NCI-H1436 treated with DMSO at 0.1 percent for 48 hours (cell line): Measurements from ENCODE around the gene EYA2.
"Not testable (repeated sequence)": the region's sequence is repeated elsewhere in the genome, so short reads cannot be mapped to it uniquely, and the experiment has no call there.

Source experiments
- DNase-seq: peaks from one replicate; lab custom pipeline; 2025; lab: John Stamatoyannopoulos, UW

The EYA2 gene

DNA sequence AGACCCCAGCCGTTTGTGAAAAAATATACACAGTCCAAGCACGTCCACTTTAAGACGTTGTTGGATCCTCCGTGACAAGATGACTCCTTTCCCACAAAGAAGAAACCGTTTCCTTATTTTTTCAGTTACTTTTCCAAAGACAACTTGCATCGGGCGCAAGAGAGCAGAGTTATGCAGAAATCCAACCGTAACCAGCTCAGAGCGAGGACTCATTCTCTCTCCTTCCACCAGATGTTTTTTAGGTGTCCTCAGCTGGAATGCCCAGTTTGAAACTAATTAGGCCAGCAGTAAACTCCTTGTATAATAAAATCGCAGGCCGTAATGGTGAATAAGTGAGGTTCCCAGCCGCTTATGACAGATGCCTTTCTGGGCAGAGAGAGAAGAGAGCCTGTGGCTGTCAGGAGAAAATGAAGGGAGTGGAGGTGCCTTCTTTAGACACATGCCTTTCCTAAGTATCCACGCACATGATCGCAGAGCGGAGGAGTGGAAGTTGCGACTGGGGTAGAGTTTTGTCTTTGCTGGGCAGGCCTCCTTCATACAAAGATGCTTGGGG is 2.8 kb downstream of the EYA2 start:
- no peak for DNase-seq

DNA sequence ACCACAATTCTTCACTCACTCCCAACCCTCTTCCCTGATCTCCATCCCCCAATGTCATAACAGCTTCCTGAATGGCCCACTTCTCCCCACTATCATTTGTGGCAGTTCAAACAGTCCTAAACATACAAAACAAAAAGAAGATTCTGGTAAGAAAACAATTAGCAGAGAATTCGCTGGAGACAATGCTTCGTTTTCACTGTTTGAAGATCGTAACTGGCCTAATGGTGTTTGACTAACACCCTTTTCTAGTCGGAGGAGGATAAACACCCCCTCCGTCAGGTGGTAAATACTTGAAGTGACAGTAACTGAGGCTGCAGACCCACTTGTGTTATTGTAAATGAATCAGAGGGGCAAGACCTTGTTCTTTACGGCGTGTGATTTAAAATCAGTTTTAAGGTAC is 3.8 kb downstream of the EYA2 start:
- DNase-seq = no peak

DNA sequence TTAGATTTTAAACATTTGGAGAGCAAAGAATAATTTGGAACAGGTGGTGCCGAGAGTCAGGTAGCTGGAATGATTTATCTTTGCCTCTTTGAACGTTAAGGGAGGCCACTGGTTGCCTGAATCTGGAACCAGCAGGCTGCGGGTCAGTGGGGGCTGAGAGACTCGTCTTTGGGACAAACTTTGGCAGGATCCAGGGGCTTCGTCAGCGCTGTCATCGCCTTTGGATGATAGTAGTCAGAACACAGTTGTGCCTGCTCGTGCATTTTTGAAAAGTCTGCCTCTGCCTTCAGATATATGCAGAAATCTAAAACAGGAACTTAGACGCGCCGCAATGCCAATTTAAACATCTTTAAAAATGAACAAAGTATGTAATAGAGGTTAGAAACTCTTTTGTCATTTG is 5.0 kb downstream of the EYA2 start:
- DNase-seq = no peak

GRCh38 chr20:46900086-46900485 is 5.4 kb downstream of the EYA2 start:
- DNase-seq = no peak

DNA sequence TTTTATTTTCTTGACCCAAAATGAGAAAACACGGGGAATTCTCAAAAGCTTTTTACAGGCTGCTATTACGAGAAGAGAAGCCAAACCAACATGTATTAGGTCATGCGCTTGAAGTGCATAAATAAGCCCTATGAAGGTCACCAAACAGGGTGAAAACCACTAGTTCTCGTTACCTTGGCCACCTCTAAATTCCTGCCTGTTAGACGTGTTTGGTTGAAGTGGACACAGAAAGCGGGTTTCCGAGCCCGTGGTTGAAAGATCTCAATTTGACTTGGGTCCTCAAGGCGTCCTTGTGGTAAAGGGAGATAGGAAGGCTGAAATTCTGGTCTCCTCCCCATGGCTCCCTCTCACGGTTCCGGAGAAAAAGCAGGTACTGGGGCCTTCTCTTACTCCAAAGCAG is 6.2 kb downstream of the EYA2 start:
- no peak for DNase-seq

- no peak for DNase-seq
Observed at GRCh38 chr20:46901638-46902037, 7.0 kb downstream of the EYA2 start.

DNA sequence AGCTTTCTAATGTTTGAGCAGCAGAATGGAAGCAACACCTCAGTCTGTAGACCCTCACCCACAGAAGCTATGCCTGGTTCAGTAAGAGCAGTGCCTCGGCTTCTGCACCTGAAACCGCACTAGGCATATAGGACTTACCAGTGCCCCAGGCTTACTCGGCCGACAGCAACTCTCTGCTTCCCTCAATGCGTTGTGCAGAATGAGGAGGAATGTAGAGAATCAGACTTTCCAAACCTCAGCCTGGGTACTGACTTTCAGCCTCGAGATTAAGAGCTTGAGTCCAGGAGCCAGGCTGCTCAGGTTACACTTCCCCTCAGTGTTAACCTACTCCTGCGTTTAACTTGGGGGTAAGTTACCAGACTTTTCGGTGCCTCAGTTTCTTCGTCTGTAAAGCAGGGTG is 8.6 kb downstream of the EYA2 start:
- no peak for DNase-seq

DNA sequence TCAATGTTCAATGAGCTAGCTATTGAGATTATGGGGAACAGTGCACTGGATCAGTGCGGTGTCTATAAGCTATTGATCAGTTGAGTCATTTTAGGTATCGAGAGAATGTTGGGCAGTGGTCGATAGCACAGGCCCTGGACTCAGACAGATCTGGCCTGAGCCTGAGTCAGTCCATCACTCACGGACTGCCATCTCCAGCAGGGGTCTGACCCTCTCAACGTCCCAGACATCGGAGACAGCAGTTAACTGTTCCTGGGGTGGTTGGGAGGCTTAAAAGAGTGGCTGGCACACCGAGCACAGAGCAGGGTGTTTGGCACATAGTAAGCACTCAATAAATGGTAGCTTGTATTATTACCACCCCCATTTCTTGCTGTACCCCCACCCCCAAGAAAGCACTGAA is 9.3 kb downstream of the EYA2 start:
- no peak for DNase-seq

DNA sequence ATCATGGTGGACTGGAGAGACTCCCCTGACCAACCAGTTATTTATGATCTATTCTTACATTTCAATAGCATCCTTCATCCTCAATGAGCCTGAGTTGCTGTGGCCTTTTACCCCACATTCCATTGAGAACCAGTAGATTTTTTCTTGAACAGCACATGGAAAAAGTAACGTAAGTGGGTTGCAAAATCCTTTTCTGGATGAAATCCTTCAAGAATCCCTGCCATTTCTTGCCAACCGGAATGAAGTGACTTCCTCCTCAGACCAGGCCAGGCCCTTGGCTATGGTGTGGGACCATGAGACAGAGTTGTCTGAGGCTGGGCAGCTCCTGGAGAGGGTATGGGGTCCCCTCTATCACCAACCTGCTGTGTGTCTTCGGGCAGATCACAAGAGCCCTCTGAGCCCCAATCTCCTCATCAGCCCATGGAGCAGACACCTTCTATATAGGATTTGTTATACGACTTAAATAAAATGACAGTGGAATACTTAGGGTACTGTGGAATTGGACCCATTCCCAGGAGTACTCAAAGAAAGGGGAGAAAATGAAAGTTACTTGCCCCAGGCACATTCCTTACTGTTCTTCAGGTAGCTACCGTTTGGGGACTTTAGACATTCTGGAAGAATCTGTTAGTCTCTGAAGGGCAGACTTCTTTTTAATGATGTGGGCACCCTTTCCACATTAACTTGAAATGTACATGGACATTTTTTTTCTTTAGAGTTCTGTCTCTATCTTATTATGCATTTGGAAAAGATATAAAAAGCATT is 10.9 kb downstream of the EYA2 start:
- no peak for DNase-seq

DNA sequence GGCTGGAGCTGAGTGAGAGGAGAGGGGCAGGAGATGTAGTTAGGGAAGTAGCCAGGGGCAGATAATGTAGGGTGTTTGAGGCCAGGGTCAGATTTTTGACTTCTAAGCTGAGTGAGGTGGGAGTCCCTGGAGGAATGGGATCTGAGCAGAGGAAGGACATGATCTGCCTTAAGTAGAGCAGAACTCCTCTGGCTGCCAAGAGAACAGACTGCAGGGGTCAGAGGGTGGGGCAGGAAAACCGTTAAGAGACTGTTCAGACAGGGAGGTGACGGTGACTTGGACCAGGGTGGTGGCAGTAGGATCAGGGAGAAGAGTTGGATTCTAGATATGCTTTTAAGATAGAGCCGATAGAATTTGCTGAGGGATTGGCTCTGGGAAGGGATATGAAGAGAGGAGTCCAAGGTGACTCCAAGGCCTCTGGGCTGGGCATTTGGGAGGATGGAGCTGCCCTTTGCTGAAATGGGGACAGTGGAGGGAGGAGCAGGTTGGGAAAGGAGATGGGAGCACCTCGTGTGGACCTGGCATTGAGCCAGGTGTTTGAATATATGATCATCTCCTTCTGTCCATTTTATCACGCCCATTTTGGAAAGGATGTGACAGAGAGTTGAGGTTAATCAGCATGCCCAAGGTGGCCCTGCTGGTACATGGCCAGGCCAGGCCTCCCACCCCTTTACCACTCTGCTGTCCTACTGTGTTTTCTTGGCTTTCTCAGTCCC is 18.8 kb downstream of the EYA2 start:
- DNase-seq = no peak

DNA sequence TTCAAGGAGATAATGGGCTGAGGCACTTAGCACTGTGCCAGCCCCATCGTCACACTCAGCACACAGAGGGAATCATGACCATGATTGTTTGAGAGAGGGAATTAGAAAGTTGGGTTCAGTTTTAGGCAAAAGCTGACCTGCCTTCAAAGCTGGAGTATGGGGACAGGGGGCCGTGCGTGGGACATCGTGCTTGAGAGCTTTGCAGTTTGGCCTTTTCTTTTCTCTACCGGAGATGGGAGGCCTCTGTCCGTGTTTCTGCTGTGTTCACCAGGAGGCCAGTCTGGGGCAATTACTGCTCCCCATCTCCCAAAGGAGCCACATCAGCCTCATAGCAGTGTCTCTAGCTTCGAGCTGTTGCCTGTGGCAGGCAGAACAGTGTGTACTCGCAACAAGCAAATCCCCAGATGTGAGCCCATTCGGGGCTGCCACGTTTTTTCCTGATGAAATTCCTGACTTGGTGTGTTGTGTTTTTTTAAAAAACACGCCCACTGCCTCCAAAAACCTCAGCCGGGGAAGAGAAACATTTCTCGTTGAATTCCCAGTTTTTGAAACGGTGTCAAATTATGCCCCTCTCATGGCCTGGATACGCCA is 20.2 kb downstream of the EYA2 start:
- no peak for DNase-seq

DNA sequence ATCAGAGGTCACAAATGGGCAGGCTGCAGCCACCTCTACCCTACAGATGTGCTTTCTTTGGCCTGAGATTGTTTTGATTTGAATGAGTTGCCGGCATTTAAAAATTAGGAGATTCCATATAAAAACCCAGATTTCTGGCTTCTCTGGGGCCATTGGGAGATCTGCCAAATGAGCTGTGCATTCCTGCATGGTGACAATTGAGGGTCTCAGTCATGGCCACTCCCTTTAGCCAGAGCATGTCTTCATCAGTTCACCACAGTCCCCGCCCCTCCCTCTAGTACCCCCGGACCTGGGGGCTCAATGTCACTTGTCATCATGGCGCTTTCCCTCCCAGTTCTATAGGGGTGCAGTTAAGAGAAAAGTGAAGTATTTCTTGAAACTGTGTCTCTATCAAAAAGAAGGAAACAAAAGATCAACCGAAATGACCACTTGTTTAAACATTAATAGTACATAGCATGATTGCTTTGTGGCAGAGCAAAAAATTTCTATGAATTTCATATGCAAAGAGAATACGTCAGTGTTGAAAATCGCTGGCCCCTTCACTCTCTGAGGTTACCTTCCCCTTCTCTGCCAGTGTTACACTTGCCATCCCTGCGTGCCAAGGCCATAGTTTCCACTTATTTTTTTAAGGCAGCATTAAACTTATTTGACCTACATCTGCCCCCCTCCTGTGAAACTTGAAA is 21.1 kb downstream of the EYA2 start:
- no peak for DNase-seq

DNA sequence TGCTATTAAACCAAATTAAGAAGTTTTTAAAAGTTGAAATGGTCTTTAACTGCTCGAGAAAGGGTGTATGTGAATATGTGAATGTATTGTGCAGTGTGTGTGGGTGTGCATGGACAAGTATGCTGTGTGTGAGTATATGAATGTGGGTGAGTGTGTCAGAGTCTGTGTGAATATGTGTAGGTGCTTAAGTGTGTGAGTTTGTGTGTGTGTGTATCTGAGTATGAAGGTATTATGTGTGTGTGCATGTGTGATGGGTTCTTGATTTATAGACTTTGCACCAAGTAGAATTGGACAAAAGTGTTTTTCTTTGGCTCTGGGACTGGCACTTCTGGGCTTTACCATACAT is 21.6 kb downstream of the EYA2 start:
- no peak for DNase-seq

GRCh38 chr20:46917155-46917554 is 22.5 kb downstream of the EYA2 start:
- DNase-seq = no peak

GRCh38 chr20:46920114-46920513 is 25.5 kb downstream of the EYA2 start:
- no peak for DNase-seq

- not testable (repeated sequence) for DNase-seq
Observed at GRCh38 chr20:46922841-46923240, 28.2 kb downstream of the EYA2 start.

DNA sequence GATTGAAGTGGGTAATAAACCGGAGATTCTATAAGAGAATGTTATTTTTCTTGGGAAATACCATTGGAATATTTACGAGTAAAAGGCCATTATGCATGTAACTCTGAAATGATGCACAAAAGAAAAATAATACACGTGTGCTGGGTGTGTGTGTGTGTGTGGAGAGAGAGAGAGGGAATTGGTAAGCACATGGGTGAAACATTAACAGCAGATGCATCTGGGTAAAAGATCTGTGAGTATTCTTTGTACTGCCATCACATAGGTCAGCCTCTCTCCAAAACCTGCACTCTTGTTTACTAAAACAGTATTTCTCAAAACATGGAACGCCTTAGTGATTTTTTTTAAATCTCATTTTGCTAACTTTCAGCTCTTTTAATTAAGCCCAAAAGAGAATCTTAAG is 28.9 kb downstream of the EYA2 start:
- DNase-seq = no peak

- no peak for DNase-seq
Observed at GRCh38 chr20:46928580-46929132, 34.0 kb downstream of the EYA2 start.

GRCh38 chr20:46929902-46930301 is 35.3 kb downstream of the EYA2 start:
- DNase-seq = no peak

DNA sequence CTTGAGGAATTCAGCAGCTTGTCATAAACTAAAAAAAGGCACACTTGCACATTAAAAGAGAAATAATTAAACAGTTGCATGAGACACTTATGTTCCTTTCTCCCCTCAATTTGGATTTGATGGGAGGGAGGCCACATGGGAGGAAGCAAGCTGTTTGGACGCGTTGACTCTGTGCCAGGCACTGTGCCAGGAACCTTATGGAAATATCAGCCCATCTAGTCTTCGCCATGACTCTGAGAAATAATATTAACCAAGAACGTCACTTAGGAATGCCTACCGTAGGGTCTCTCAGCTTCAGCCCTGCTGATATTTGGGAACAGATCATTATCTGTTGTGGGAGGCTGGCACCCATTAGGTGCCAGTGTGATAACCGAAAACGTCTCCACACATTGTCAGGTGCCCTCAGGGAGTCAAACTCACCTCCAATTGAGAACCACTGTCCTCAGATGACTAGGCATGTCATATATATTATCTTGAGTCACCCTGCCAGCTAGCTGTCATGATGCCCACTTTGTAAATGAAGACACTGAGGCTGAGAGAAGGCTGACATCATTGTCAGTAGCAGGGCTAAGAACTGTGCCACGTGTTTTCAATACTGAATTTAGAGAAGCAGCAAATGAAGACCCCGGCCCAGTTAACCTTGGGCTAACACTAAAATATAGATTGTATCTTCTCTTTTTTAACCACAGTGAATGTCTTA is 36.1 kb downstream of the EYA2 start:
- no peak for DNase-seq

DNA sequence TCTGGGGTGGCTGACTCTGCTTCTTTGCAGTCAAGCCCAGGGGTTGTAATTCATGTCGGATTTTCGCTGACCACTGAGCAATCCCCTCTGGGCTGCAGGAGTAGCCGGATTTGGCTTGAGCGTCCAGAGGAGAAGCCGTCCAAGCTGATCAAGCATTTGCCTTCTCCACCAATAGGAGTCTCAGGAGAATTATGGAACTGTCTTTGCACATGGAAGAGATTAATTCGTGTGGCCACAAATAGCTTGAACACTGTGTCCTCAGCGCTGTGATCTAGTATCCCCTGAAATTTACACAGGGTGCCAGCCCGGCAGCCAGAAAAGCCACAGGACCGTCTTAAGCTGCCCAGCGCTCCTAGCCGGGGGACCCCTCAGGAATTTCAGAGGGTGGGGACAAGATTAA is 37.1 kb downstream of the EYA2 start:
- no peak for DNase-seq

GRCh38 chr20:46932439-46932838 is 37.8 kb downstream of the EYA2 start:
- not testable (repeated sequence) for DNase-seq
